Smooth muscle cell (in vitro differentiated cells): ENCODE results near the gene HOOK2. TPM values are rescaled to one million over a fixed set of nuclear protein-coding genes. Genes with fewer than 3 reads are reported as not detected.
"Not testable (repeated sequence)": the region's sequence is repeated elsewhere in the genome, so short reads cannot be mapped to it uniquely, and the experiment has no call there.

Experiments used
- DNase-seq: peaks from one replicate; lab custom pipeline; 2025; ENCODE audit not compliant: unreplicated experiment; lab: John Stamatoyannopoulos, UW
- H2AFZ ChIP-seq: fragments of 200-600 bp; sonication (generic); 2 replicates; pipeline ENCODE4 v1.6.0; 2016; ENCODE audit warnings: antibody characterized with exemption, low read depth, mild to moderate bottlenecking
- H3F3A ChIP-seq: fragments of 200-600 bp; sonication (generic); 2 replicates; pipeline ENCODE4 v1.6.0; 2017; ENCODE audit warnings: antibody characterized with exemption, low read depth
- H3K27ac ChIP-seq: fragments of 200-600 bp; sonication (generic); 2 replicates; pipeline ENCODE4 v1.5.1; 2016; ENCODE audit warnings: low read depth, mild to moderate bottlenecking
- H3K27me3 ChIP-seq: fragments of 200-600 bp; sonication (generic); 2 replicates; pipeline ENCODE4 v1.6.1; 2016; ENCODE audit warnings: low read depth, mild to moderate bottlenecking
- H3K36me3 ChIP-seq: fragments of 200-600 bp; sonication (generic); 2 replicates; pipeline ENCODE4 v1.5.1; 2016; ENCODE audit warnings: low read depth
- H3K4me1 ChIP-seq: fragments of 200-600 bp; sonication (generic); 2 replicates; pipeline ENCODE4 v1.5.1; 2016; ENCODE audit warnings: low read depth
- H3K4me2 ChIP-seq: fragments of 200-600 bp; sonication (generic); 2 replicates; pipeline ENCODE4 v1.6.0; 2016; ENCODE audit warnings: mild to moderate bottlenecking
- H3K4me3 ChIP-seq: fragments of 200-600 bp; sonication (generic); 2 replicates; pipeline ENCODE4 v1.5.1; 2016; ENCODE audit warnings: mild to moderate bottlenecking
- H3K79me2 ChIP-seq: fragments of 200-600 bp; sonication (generic); 2 replicates; pipeline ENCODE4 v1.6.0; 2016; ENCODE audit warnings: low read depth, mild to moderate bottlenecking
- H3K9ac ChIP-seq: fragments of 200-600 bp; sonication (generic); 2 replicates; pipeline ENCODE4 v1.6.0; 2016; ENCODE audit warnings: low read depth
- H3K9me3 ChIP-seq: fragments of 200-600 bp; sonication (generic); replicated peaks from 2 replicates; pipeline ENCODE4 v1.5.1; 2016; ENCODE audit warnings: low read depth
- H4K20me1 ChIP-seq: fragments of 200-600 bp; sonication (generic); 2 replicates; pipeline ENCODE4 v1.6.0; 2016; ENCODE audit warnings: low read depth
- WGBS: methylation state at CpG from one replicate; pipeline ENCODE4 v1.1.7; 2016; ENCODE audit warnings: low lambda C conversion rate; 5-methylcytosine and 5-hydroxymethylcytosine counted together
- polyA plus RNA-seq: library from polyadenylated mRNA; unstranded; fragments of >200 nt; fragmentation: Nextera tagmentation; extraction: Ambion mirVana; gene quantifications from 2 replicates; pipeline ENCODE4 v1.2.1, GENCODE V29; 2016
- total RNA-seq: library from RNA; depleted of rRNA; stranded (reverse); fragments of >200 nt; gene quantifications from 2 replicates; pipeline ENCODE4 v1.2.3, GENCODE V29; 2014
- TF ChIP-seq, protein P1 (sequence below): fragments of 200-600 bp; sonication (generic); IDR thresholded peaks from 2 replicates; pipeline ENCODE4 v1.5.1; 2017; ENCODE audit warnings: borderline replicate concordance, mild to moderate bottlenecking, antibody characterized with exemption; ENCODE audit not compliant: insufficient read depth, poor library complexity, severe bottlenecking

The HOOK2 gene
- total and polyA plus RNA-seq, 2 experiments from 2014 or later, result 14.6 to 20.5 TPM

DNA sequence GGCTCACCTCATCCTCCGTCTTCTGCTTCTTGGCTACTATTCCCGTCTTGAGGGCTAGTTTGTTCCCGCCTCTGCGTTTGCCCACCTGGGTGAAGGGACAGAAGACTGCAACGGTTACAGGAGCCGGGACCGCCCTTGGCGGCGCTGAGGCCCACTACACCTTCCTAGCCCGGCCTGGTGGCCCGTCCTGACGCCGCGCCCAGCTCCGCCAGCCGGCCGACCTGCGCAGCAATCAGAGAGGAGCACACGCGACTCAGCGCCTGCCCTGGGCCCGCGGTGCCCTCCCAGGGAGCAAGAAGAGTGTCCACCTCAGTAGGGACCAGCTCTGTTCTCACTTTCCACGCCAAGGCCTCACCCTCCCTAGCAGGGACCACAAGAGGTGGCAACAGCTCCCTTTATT lies 44.0 kb downstream of the HOOK2 start:
- H3K36me3 ChIP-seq, result no peaks in the 10 kb centered on the region
- H2AFZ ChIP-seq, result no peak overlapping the region
- peaks cover 47% of the 10 kb centered on the region for H3K79me2 ChIP-seq
- H4K20me1 ChIP-seq, result peaks cover 44% of the 10 kb centered on the region
- H3K27ac ChIP-seq, result no peak overlapping the region
- TF ChIP-seq, protein P1, sequence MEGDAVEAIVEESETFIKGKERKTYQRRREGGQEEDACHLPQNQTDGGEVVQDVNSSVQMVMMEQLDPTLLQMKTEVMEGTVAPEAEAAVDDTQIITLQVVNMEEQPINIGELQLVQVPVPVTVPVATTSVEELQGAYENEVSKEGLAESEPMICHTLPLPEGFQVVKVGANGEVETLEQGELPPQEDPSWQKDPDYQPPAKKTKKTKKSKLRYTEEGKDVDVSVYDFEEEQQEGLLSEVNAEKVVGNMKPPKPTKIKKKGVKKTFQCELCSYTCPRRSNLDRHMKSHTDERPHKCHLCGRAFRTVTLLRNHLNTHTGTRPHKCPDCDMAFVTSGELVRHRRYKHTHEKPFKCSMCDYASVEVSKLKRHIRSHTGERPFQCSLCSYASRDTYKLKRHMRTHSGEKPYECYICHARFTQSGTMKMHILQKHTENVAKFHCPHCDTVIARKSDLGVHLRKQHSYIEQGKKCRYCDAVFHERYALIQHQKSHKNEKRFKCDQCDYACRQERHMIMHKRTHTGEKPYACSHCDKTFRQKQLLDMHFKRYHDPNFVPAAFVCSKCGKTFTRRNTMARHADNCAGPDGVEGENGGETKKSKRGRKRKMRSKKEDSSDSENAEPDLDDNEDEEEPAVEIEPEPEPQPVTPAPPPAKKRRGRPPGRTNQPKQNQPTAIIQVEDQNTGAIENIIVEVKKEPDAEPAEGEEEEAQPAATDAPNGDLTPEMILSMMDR, result no peak
- H3K4me1 ChIP-seq, result peaks cover 11% of the 10 kb centered on the region
- no peak for DNase-seq
- no peak overlapping the region for H3K4me3 ChIP-seq
- no peak overlapping the region for H3K9ac ChIP-seq
- no peaks in the 10 kb centered on the region for H3K9me3 ChIP-seq
- H3F3A ChIP-seq, result peaks cover 11% of the 10 kb centered on the region
- no peaks in the 10 kb centered on the region for H3K27me3 ChIP-seq
- H3K4me2 ChIP-seq, result no peak overlapping the region
- 97% methylated on average over 24 of the region's 24 CpGs for WGBS

DNA sequence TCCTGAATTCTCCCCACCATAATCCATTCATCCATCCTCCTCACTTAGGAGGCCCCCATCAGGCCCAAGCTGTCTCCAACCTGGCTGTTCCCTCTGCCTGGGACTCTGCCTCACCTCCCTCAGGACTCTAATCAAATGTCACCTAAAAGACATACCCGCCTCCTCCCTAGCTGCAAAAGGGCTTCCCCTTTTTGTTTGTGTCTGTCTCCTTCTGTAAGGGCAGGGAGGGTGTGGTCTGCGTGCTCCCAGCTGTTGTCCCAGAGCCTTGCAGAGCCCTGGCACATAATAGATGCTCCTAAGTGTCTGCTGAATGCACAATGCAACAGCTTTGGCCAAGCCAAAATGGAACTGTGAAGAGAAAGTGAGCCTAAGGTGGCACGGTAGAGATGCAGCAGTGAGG lies 45.3 kb downstream of the HOOK2 start:
- no peaks in the 10 kb centered on the region for H3K27me3 ChIP-seq
- no peaks in the 10 kb centered on the region for H3K9me3 ChIP-seq
- H4K20me1 ChIP-seq, result peaks cover 44% of the 10 kb centered on the region
- H3K4me2 ChIP-seq, result no peak overlapping the region
- WGBS, result 97% methylated on average over 3 of the region's 3 CpGs
- no peak overlapping the region for H3K27ac ChIP-seq
- H3K36me3 ChIP-seq, result no peaks in the 10 kb centered on the region
- H2AFZ ChIP-seq, result no peak overlapping the region
- H3F3A ChIP-seq, result peaks cover 5% of the 10 kb centered on the region
- peaks cover 47% of the 10 kb centered on the region for H3K79me2 ChIP-seq
- H3K9ac ChIP-seq, result no peak overlapping the region
- TF ChIP-seq, protein P1, result no peak
- DNase-seq, result no peak
- H3K4me3 ChIP-seq, result no peak overlapping the region
- peaks cover 11% of the 10 kb centered on the region for H3K4me1 ChIP-seq

DNA sequence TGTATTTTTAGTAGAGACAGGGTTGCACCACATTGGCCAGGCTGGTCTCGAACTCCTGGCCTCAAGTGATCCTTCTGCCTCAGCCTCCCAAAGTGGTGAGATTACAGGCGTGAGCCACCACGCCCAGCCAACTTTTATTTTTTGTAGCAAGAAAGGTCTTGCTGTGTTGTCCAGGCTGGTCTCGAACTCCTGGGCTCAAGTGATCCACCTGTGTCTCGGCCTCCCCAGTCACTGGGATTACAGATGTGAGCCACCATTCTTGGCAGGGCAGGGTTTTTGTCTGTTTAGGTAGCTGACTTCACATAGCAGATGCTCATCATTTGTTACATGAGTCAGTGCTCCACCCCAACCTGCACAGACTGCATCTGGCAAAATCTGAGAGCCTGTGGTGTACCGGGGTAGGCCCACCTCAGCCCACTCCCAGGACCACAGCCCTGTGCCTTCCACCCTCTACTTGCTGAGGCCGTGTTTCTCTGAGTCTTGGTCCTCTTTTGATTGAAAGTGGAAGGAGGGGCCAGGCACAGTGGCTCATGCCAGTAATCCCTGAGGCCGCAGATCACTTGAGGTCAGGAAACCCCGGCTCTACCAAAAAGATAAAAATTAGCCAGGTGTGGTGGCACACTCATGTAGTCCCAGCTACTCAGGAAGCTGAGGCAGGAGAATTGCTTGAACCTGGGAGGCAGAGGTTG lies 47.5 kb downstream of the HOOK2 start:
- Histone ChIP-seq H3K9ac (no peak overlapping the region), H3K4me3 (no peak overlapping the region), H3K4me2 (no peak overlapping the region), H3K36me3 (no peaks in the 10 kb centered on the region), H2AFZ (no peak overlapping the region), H3K27me3 (no peaks in the 10 kb centered on the region), H3F3A (no peaks in the 10 kb centered on the region), H3K27ac (no peak overlapping the region), H3K4me1 (peaks cover 7% of the 10 kb centered on the region), H3K79me2 (peaks cover 31% of the 10 kb centered on the region), H4K20me1 (peaks cover 33% of the 10 kb centered on the region), H3K9me3 (no peaks in the 10 kb centered on the region)
- WGBS, result 95% methylated on average over 9 of the region's 9 CpGs
- DNase-seq, result no peak
- TF ChIP-seq, protein P1, result no peak

DNA sequence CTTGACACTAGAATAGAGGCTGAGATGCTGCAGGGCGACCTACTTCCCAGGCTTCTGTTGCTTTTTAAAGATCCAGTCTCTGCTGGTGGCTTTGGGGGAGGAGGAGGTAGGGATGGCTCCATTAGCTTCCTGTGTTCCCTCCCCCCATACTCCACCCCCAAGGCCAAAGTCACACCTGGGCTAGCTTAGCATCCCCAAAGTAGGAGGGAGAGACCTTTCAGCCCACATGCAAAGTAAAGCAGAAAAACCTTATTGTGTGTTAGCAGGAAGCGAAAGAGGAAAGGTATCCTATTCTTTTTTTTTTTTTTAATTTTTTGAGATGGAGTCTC lies 48.4 kb downstream of the HOOK2 start:
- no peaks in the 10 kb centered on the region for H3K9me3 ChIP-seq
- H3F3A ChIP-seq, result no peaks in the 10 kb centered on the region
- no peaks in the 10 kb centered on the region for H3K36me3 ChIP-seq
- H3K27me3 ChIP-seq, result no peaks in the 10 kb centered on the region
- H4K20me1 ChIP-seq, result peaks cover 23% of the 10 kb centered on the region
- peaks cover 23% of the 10 kb centered on the region for H3K79me2 ChIP-seq
- TF ChIP-seq, protein P1, result no peak
- no peaks in the 10 kb centered on the region for H3K4me1 ChIP-seq
- WGBS, result 90% methylated on average over 2 of the region's 2 CpGs
- DNase-seq, result no peak
- H3K4me3 ChIP-seq, result no peak overlapping the region
- H2AFZ ChIP-seq, result no peak overlapping the region
- no peak overlapping the region for H3K9ac ChIP-seq
- H3K4me2 ChIP-seq, result no peak overlapping the region
- H3K27ac ChIP-seq, result no peak overlapping the region

DNA sequence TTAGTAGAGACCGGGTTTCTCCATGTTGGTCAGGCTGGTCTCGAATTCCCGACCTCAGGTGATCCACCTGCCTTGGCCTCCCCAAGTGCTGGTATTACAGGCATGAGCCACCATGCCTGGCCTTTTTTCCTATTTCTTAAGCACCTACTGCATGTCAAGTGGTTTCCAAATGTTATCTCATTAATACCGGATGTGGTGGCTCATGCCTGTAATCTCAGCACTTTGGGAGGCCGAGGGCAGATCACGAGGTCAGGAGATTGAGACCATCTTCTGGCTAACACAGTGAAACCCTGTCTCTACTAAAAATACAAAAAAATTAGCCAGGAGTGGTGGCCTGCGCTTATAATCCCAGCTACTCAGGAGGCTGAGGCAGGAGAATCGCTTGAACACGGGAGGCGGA lies 49.7 kb downstream of the HOOK2 start:
- not testable (repeated sequence) for H3K4me1 ChIP-seq, H3K4me2 ChIP-seq, H3F3A ChIP-seq, H3K27me3 ChIP-seq, H3K4me3 ChIP-seq, H3K36me3 ChIP-seq, H3K9ac ChIP-seq, DNase-seq, H2AFZ ChIP-seq, H3K27ac ChIP-seq, H3K9me3 ChIP-seq
- 93% methylated on average over 10 of the region's 10 CpGs for WGBS
- H4K20me1 ChIP-seq, result peaks cover 12% of the 10 kb centered on the region
- H3K79me2 ChIP-seq, result peaks cover 22% of the 10 kb centered on the region
